ENCODE measurements around the gene SIRPA. TPM values are rescaled to one million over a fixed set of nuclear protein-coding genes. Genes with fewer than 3 reads are reported as not detected.

SIRPA gene
- total and polyA plus RNA-seq, 2 of the 8 experiments (the other 6 are each of a cell fraction or from before 2014, with no cell fraction given): 3.9 to 4.3 TPM

- TF ChIP-seq, protein P1, sequence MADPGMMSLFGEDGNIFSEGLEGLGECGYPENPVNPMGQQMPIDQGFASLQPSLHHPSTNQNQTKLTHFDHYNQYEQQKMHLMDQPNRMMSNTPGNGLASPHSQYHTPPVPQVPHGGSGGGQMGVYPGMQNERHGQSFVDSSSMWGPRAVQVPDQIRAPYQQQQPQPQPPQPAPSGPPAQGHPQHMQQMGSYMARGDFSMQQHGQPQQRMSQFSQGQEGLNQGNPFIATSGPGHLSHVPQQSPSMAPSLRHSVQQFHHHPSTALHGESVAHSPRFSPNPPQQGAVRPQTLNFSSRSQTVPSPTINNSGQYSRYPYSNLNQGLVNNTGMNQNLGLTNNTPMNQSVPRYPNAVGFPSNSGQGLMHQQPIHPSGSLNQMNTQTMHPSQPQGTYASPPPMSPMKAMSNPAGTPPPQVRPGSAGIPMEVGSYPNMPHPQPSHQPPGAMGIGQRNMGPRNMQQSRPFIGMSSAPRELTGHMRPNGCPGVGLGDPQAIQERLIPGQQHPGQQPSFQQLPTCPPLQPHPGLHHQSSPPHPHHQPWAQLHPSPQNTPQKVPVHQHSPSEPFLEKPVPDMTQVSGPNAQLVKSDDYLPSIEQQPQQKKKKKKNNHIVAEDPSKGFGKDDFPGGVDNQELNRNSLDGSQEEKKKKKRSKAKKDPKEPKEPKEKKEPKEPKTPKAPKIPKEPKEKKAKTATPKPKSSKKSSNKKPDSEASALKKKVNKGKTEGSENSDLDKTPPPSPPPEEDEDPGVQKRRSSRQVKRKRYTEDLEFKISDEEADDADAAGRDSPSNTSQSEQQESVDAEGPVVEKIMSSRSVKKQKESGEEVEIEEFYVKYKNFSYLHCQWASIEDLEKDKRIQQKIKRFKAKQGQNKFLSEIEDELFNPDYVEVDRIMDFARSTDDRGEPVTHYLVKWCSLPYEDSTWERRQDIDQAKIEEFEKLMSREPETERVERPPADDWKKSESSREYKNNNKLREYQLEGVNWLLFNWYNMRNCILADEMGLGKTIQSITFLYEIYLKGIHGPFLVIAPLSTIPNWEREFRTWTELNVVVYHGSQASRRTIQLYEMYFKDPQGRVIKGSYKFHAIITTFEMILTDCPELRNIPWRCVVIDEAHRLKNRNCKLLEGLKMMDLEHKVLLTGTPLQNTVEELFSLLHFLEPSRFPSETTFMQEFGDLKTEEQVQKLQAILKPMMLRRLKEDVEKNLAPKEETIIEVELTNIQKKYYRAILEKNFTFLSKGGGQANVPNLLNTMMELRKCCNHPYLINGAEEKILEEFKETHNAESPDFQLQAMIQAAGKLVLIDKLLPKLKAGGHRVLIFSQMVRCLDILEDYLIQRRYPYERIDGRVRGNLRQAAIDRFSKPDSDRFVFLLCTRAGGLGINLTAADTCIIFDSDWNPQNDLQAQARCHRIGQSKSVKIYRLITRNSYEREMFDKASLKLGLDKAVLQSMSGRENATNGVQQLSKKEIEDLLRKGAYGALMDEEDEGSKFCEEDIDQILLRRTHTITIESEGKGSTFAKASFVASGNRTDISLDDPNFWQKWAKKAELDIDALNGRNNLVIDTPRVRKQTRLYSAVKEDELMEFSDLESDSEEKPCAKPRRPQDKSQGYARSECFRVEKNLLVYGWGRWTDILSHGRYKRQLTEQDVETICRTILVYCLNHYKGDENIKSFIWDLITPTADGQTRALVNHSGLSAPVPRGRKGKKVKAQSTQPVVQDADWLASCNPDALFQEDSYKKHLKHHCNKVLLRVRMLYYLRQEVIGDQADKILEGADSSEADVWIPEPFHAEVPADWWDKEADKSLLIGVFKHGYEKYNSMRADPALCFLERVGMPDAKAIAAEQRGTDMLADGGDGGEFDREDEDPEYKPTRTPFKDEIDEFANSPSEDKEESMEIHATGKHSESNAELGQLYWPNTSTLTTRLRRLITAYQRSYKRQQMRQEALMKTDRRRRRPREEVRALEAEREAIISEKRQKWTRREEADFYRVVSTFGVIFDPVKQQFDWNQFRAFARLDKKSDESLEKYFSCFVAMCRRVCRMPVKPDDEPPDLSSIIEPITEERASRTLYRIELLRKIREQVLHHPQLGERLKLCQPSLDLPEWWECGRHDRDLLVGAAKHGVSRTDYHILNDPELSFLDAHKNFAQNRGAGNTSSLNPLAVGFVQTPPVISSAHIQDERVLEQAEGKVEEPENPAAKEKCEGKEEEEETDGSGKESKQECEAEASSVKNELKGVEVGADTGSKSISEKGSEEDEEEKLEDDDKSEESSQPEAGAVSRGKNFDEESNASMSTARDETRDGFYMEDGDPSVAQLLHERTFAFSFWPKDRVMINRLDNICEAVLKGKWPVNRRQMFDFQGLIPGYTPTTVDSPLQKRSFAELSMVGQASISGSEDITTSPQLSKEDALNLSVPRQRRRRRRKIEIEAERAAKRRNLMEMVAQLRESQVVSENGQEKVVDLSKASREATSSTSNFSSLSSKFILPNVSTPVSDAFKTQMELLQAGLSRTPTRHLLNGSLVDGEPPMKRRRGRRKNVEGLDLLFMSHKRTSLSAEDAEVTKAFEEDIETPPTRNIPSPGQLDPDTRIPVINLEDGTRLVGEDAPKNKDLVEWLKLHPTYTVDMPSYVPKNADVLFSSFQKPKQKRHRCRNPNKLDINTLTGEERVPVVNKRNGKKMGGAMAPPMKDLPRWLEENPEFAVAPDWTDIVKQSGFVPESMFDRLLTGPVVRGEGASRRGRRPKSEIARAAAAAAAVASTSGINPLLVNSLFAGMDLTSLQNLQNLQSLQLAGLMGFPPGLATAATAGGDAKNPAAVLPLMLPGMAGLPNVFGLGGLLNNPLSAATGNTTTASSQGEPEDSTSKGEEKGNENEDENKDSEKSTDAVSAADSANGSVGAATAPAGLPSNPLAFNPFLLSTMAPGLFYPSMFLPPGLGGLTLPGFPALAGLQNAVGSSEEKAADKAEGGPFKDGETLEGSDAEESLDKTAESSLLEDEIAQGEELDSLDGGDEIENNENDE (IDR thresholded peaks at IDR 0.05; ENCODE audit: insufficient replicate concordance, low read length): no peak
Measured at GRCh38 chr20:1930165-1930564, 35.0 kb downstream of the SIRPA start (continued).
